Inferior parietal cortex (tissue), 1 donor: ENCODE data around the gene AP3S2.
"Not testable (repeated sequence)": the region's sequence is repeated elsewhere in the genome, so short reads cannot be mapped to it uniquely, and the experiment has no call there.

ENCODE experiments used
- DNase-seq: peaks from one replicate; pipeline ENCODE4 v3.0.0-alpha.2; 2016; ENCODE audit errors: extremely low spot score

AP3S2 gene

GRCh38 chr15:89834465-89835175, 59.2 kb downstream of the AP3S2 start:
- DNase-seq, result not testable (repeated sequence)

GRCh38 chr15:89833966-89834365, 59.8 kb downstream of the AP3S2 start:
- no peak for DNase-seq

GRCh38 chr15:89830639-89831038, 63.2 kb downstream of the AP3S2 start:
- no peak for DNase-seq

- no peak for DNase-seq
Measured at GRCh38 chr15:89829616-89830440, 64.0 kb downstream of the AP3S2 start.

GRCh38 chr15:89829161-89829560, 64.6 kb downstream of the AP3S2 start:
- no peak for DNase-seq

- no peak for DNase-seq
Measured at GRCh38 chr15:89828281-89829145, 65.3 kb downstream of the AP3S2 start.

- DNase-seq, result no peak
Measured at GRCh38 chr15:89827829-89828228, 66.0 kb downstream of the AP3S2 start.

- no peak for DNase-seq
Measured at GRCh38 chr15:89826671-89827655, 66.8 kb downstream of the AP3S2 start.

- no peak for DNase-seq
Measured at GRCh38 chr15:89825271-89825940, 68.4 kb downstream of the AP3S2 start.

- DNase-seq, result no peak
Measured at GRCh38 chr15:89824607-89824867, 69.3 kb downstream of the AP3S2 start.

GRCh38 chr15:89823836-89824606, 69.8 kb downstream of the AP3S2 start:
- no peak for DNase-seq

GRCh38 chr15:89822951-89823711, 70.7 kb downstream of the AP3S2 start:
- DNase-seq, result no peak

- DNase-seq, result no peak
Measured at GRCh38 chr15:89822611-89822950, 71.2 kb downstream of the AP3S2 start.

GRCh38 chr15:89822026-89822425, 71.8 kb downstream of the AP3S2 start:
- no peak for DNase-seq

- DNase-seq, result no peak
Measured at GRCh38 chr15:89820666-89821611, 72.9 kb downstream of the AP3S2 start.

- no peak for DNase-seq
Measured at GRCh38 chr15:89818287-89818686, 75.5 kb downstream of the AP3S2 start.

GRCh38 chr15:89817701-89818280, 76.0 kb downstream of the AP3S2 start:
- DNase-seq, result no peak

- DNase-seq, result no peak
Measured at GRCh38 chr15:89815769-89816168, 78.0 kb downstream of the AP3S2 start.
